Tibial nerve (tissue), 3 donors: ENCODE measurements around the gene GK.

ENCODE experiments used
- CTCF ChIP-seq, 5 experiments: fragments of 200-600 bp in 3 of 5; fragments of 450-650 bp in 2 of 5; sonication (generic) in 3 of 5; IDR thresholded peaks; one replicate each; pipeline ENCODE4 v1.5.1; 2016 to 2019; ENCODE audit warnings: antibody characterized with exemption in 5 of 5, mild to moderate bottlenecking in 3 of 5, moderate library complexity in 2 of 5
- POLR2A ChIP-seq, 2 donors: fragments of 450-650 bp; IDR thresholded peaks; one replicate each; pipeline ENCODE4 v1.6.1; 2017; ENCODE audit warnings: antibody characterized with exemption in 2 of 2, mild to moderate bottlenecking in 2 of 2, moderate library complexity in 2 of 2

GRCh38 chrX:30702736-30703135, 49.5 kb downstream of the GK start:
- TF ChIP-seq CTCF (IDR thresholded peaks at IDR 0.05) = no peak
- no peak for TF ChIP-seq POLR2A (IDR thresholded peaks at IDR 0.05)
